Muscle of leg (tissue), 11 donors: ENCODE data around the gene TEX2. TPM values are rescaled to one million over a fixed set of nuclear protein-coding genes. Genes with fewer than 3 reads are reported as not detected.

Experiments
- DNase-seq: peaks from one replicate; pipeline ENCODE4 v3.0.0; 2013
- H3K27ac ChIP-seq: one replicate; pipeline ENCODE4 v1.5.1; 2013; ENCODE audit warnings: mild to moderate bottlenecking, low read length, control low read depth
- H3K27me3 ChIP-seq: one replicate; pipeline ENCODE4 v1.6.1; 2013; ENCODE audit warnings: low read length; ENCODE audit not compliant: control insufficient read depth, insufficient read depth
- H3K36me3 ChIP-seq: one replicate; pipeline ENCODE4 v1.6.1; 2013; ENCODE audit warnings: low read length; ENCODE audit not compliant: control insufficient read depth, insufficient read depth
- H3K4me1 ChIP-seq: one replicate; pipeline ENCODE4 v1.6.1; 2013; ENCODE audit warnings: low read length; ENCODE audit not compliant: control insufficient read depth, insufficient read depth
- H3K4me3 ChIP-seq: one replicate; pipeline ENCODE4 v1.5.1; 2013; ENCODE audit warnings: low read length, control low read depth
- H3K9me3 ChIP-seq: replicated peaks from 2 replicates; pipeline ENCODE4 v1.6.1; 2013; ENCODE audit warnings: low read depth, low read length; ENCODE audit not compliant: control insufficient read depth
- WGBS: methylation state at CpG from one replicate; pipeline ENCODE4 v1.1.5; 2013; ENCODE audit warnings: missing lambda C conversion rate; ENCODE audit not compliant: insufficient coverage; 5-methylcytosine and 5-hydroxymethylcytosine counted together
- polyA plus RNA-seq, 8 donors: library from polyadenylated mRNA; unstranded; fragments of 120-200 nt; gene quantifications; one replicate each; pipeline versions ENCODE4 v1.2.1 to v1.2.3, GENCODE V29; 2013; ENCODE audit warnings: inconsistent platforms in 1 of 8, low replicate concordance in 1 of 8; ENCODE audit not compliant: insufficient read length in 8 of 8, insufficient read depth in 1 of 8
- total RNA-seq: library from RNA; stranded (reverse); fragments of 120-200 nt; gene quantifications from one replicate; pipeline ENCODE4 v1.2.4, GENCODE V29; 2013

The TEX2 gene
- total and polyA plus RNA-seq, 9 donors = 16.1 to 22.5 (median 19.1) TPM

DNA sequence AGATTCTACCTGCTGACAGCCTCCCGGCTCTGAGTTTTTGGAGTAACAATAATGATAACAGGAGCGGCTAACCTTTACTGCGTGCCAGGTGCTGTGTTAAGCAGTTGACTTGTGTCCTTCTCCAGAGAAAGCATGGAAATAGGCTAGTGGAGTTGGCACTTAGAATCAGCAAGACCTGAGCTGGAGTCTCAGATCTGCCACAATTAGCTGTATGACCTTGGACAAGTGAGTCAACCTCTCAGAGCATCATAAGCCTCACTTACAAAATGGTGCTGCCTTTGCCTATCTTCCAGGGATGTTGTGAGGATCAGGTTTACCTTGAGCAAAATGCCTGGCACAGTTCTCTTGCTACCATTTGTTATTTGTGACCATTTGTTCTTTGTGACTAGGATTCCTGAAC lies 32.1 kb upstream of the TEX2 start:
- Histone ChIP-seq H3K36me3 (no peaks in the 10 kb centered on the region), H3K9me3 (peaks cover 8% of the 10 kb centered on the region), H3K27ac (no peak overlapping the region), H3K4me1 (no peaks in the 10 kb centered on the region), H3K4me3 (no peak overlapping the region), H3K27me3 (no peaks in the 10 kb centered on the region)
- no peak for DNase-seq
- 100% methylated on average over 3 of the region's 3 CpGs for WGBS

DNA sequence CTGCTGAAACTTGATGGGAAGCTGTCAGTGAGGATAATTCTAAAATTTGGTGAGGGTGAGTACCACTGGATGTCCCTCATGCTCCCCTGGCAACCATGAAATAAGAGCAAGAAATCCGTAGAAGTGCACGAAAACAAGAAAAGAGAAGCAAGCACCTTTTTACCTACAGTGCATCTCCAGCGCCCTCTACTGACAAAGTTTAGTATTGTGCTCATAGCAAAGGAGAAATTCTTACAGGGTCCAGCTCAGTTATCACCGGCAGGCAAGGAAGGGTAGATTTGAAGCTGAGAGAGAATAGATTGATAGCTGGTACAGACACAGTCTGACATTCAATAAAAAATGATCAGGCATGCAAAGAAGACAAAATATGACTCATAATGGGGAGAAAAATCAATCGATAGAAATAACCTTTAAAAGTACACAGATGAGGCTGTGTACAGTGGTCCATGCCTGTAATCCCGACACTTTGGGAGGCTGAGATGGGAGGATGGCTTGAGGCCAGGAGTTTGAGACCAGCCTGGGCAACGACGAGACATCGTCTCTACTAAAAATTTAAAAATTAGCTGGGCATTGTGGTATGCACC lies 28.3 kb upstream of the TEX2 start:
- no peak for DNase-seq
- 88% methylated on average over 5 of the region's 9 CpGs for WGBS
- Histone ChIP-seq H3K27me3 (no peaks in the 10 kb centered on the region), H3K4me3 (no peak overlapping the region), H3K27ac (no peak overlapping the region), H3K36me3 (no peaks in the 10 kb centered on the region), H3K9me3 (peaks cover 8% of the 10 kb centered on the region), H3K4me1 (no peaks in the 10 kb centered on the region)

DNA sequence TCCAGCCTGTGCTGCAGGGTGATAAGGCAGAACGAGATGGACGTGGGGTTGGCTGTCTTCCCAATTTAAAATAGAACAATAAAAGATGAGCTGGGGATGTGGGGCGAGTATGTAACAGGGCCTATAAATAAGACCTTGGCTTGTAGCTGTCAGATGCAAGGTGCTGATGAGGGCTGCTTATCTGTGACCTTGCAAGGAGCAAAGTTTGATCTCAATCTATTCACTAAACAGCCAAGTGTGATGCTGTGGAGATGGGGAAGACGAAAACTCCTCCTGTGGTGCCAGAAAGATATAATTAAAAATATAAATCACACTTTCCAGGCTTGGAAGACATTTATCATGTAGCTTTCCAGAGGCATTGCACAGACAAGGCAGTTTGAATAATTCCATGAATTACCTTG lies 26.7 kb upstream of the TEX2 start:
- H3K27ac ChIP-seq = no peak overlapping the region
- no peak for DNase-seq
- no CpG with 5 or more reads among the region's 4 CpGs for WGBS

DNA sequence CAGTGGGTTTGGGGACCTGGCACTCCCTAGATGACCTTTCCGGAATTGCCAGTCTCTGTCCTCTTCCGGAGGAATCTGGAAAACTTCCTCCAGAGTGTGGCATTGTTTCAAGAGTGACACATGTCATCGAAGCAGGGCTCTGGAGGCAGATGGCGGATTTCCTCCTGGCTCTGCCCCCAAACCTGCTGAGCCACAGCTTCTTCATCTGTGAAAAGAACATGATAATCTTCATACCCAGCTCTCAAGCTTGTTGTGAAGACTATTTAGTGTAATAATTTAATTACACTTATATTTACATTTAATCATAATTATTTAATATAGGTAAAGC lies 19.7 kb upstream of the TEX2 start:
- H3K4me3 ChIP-seq = no peak overlapping the region
- DNase-seq = peak; percentile 28
- H3K9me3 ChIP-seq = no peaks in the 10 kb centered on the region
- H3K27me3 ChIP-seq = no peaks in the 10 kb centered on the region
- H3K4me1 ChIP-seq = peaks cover 16% of the 10 kb centered on the region
- no peak overlapping the region for H3K27ac ChIP-seq
- 53% methylated on average over 3 of the region's 4 CpGs for WGBS
- no peaks in the 10 kb centered on the region for H3K36me3 ChIP-seq

More for the DNA sequence above, 26.7 kb upstream of the TEX2 start:
- H3K27me3 ChIP-seq = no peaks in the 10 kb centered on the region
- no peak overlapping the region for H3K4me3 ChIP-seq
- no peaks in the 10 kb centered on the region for H3K4me1 ChIP-seq
- H3K9me3 ChIP-seq = peaks cover 8% of the 10 kb centered on the region
- no peaks in the 10 kb centered on the region for H3K36me3 ChIP-seq

DNA sequence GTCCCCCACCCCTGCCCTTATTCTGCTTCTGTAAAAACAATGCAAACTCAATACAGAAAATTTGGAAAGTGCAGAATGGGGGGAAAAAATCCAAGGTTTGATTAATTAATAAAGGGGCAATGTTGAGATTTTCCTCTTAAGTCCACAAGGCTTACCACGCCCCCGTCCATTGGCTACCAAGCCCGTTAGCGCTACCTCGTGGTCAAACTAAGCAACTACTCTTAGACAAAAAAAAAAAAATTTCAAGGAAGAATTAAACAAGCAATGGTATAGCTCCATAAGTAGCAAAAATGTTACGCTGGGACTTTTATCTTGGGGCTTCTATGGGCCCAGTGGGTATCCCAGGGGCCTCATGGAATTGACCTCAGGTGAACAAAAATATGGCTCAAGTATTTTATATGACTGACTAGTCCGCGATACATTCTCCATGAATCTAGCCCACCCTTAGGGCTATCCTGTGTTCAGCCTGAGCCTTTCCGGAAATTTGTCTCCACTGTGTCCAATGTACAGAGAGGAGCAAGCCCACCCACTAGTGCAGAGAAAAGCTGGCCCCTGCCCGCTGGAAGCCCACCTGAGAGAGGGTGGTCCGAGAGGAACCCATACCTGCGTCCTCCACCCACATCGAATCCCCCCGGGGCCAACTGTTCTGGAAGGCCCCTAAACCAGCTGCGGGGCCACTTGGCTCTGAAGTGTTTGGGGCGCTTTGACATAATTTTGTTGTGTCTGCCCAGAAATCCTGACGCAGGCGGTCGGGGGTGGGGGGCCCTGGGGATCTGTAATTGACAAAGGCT lies 19.1 kb upstream of the TEX2 start:
- Histone ChIP-seq H3K27ac (no peak overlapping the region), H3K9me3 (no peaks in the 10 kb centered on the region), H3K27me3 (no peaks in the 10 kb centered on the region), H3K36me3 (no peaks in the 10 kb centered on the region), H3K4me1 (peaks cover 21% of the 10 kb centered on the region), H3K4me3 (no peak overlapping the region)
- WGBS = 60% methylated on average over 11 of the region's 19 CpGs
- peak; percentile 82 for DNase-seq

DNA sequence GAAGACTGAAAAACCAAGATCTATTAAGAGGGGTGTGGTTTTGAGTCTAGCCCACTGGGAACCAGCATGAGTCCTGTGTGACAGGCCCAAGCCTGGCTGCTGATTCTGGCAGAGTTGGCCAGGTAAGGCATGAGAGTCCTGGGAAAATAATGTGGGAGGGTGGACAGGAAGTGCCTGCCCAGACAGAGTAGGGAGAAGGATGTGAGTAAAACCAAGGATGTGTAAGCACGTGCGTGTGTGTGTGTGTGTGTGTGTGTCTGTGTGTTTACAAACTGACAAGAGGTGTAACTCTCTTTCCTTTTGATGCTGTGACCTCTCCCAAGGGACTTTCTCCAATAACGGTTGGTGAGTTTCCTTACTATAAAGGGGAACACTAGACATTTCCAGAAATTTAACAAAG lies 15.6 kb upstream of the TEX2 start:
- 59% methylated on average over 2 of the region's 3 CpGs for WGBS
- no peaks in the 10 kb centered on the region for H3K9me3 ChIP-seq
- no peaks in the 10 kb centered on the region for H3K36me3 ChIP-seq
- H3K4me3 ChIP-seq = no peak overlapping the region
- H3K27ac ChIP-seq = peak overlapping the region; percentile 56
- H3K4me1 ChIP-seq = peaks cover 26% of the 10 kb centered on the region
- peak; percentile 38 for DNase-seq
- no peaks in the 10 kb centered on the region for H3K27me3 ChIP-seq

DNA sequence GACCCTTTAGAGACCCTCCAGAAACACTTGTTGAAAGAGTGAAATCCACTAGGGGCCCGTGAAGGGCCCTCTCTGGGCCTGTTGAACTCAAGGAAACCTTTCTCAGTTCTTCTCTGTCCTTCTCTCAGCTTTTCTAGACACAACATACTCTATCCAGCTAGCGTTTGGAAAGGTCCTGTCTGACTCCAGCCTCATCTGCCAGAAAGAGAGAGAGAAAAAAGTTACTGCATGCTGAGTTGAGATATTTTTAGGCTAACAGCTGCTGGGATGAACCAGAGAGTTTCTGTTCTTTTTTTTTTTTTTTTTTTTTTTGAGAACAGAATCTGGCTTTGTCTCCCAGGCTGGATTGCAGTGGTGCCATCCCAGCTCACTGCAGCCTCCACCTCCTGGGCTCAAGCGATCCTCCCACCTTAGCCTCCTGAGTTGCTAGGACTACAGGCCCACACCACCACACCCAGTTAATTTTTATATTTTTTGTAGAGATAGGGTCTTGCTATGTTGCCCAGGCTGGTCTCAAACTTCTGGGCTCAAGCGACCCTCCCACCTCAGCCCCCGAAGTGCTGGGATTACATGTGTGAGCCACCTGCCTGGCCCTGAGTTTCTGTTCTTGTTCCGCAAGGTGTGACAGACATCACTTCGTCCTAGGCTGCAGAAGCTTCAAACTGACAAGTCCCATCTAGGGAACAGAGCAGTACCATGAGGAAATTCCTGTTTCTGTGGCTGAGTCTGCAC lies 14.9 kb upstream of the TEX2 start:
- 76% methylated on average over 3 of the region's 7 CpGs for WGBS

DNA sequence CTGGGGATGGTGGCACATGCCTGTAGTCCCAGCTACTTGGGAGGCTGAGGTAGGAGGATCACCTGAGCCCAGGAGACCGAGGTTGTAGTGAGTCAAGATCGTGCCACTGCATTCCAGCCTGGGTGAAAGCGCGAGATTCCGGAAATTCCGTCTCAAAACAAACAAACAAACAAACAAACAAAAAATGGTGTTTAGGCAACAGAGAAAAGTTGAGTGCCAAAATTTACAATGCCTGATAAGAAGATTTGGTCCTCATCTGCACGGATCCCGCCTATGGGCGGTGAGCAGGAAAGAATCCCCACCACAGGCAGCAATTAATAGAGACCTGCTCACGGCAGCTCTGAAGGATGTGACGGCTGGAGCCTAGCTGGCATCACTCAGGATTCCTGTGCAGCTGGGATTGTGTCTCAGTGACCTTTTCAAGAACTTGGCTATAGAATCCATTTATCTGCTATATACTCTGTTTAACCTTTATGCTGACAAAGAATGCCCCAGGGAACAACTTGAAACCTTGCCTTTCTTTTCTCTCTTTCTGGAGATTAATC lies 14.0 kb upstream of the TEX2 start:
- H3K4me3 ChIP-seq = no peak overlapping the region
- peaks cover 19% of the 10 kb centered on the region for H3K4me1 ChIP-seq
- H3K36me3 ChIP-seq = no peaks in the 10 kb centered on the region
- peak; percentile 44 for DNase-seq
- no peaks in the 10 kb centered on the region for H3K27me3 ChIP-seq
- WGBS = 60% methylated on average over 3 of the region's 11 CpGs
- peaks cover 3% of the 10 kb centered on the region for H3K9me3 ChIP-seq
- H3K27ac ChIP-seq = peak overlapping the region; percentile 88

More for the DNA sequence above, 14.9 kb upstream of the TEX2 start:
- H3K27ac ChIP-seq = peak overlapping the region; percentile 88
- no peaks in the 10 kb centered on the region for H3K9me3 ChIP-seq
- no peak overlapping the region for H3K4me3 ChIP-seq
- no peaks in the 10 kb centered on the region for H3K36me3 ChIP-seq
- peak; percentile 97 for DNase-seq
- H3K4me1 ChIP-seq = peaks cover 26% of the 10 kb centered on the region
- H3K27me3 ChIP-seq = no peaks in the 10 kb centered on the region

DNA sequence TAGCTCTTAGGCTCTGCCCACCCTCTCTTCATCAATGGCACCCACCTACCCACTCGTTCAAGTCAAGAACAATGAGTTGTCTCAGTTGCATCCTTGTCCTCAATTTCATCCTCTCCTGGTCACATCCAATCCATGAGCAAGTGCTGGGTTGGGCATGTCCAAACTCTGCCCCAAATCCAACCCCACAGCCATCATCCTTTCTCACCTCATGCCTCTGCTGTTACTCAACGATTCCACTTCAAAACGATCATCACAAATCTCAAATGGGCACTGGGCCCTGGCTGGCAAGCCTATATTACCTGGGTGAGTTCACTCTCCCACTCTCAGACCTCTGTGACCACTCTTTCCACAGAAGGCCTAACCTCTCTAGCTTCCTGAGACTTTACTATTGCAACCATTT lies 12.0 kb upstream of the TEX2 start:
- WGBS = 69% methylated on average over 3 of the region's 3 CpGs
- Histone ChIP-seq H3K4me1 (peaks cover 19% of the 10 kb centered on the region), H3K4me3 (no peak overlapping the region), H3K9me3 (peaks cover 6% of the 10 kb centered on the region), H3K27ac (no peak overlapping the region), H3K36me3 (no peaks in the 10 kb centered on the region), H3K27me3 (no peaks in the 10 kb centered on the region)
- DNase-seq = no peak

DNA sequence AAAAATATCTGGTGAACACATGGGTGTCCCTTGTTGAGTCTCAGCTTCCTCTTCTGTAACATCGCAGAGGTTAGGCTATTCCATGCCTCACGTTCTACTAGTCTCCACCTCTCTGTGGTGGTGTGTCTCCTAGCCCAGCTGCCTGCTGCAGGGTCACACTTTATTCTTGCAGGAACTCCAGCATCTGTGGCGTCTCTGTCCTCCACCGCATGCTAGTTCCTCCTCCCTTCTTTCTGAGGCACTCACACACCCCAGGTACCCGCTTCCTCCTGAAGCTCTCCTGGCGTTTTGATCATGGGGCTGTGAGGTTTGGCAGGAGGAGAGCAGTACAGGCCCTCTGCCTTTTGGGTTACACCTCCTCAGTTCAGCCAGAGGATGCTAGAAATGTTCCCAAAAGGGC lies 9.9 kb upstream of the TEX2 start:
- no peak overlapping the region for H3K27ac ChIP-seq
- peaks cover 14% of the 10 kb centered on the region for H3K4me1 ChIP-seq
- H3K36me3 ChIP-seq = no peaks in the 10 kb centered on the region
- H3K9me3 ChIP-seq = peaks cover 6% of the 10 kb centered on the region
- H3K4me3 ChIP-seq = no peak overlapping the region
- H3K27me3 ChIP-seq = peaks cover 2% of the 10 kb centered on the region
- no peak for DNase-seq
- WGBS = 63% methylated on average over 5 of the region's 6 CpGs
